C4-2B (cell line): Measurements from ENCODE around the gene COL1A1.

Experiments
- ZFX ChIP-seq: fragments of 450-650 bp; IDR thresholded peaks from 2 replicates; pipeline ENCODE4 v1.6.1; 2017
- TF ChIP-seq, protein P1 (sequence below): fragments of 450-650 bp; conservative IDR thresholded peaks from 2 replicates; pipeline ENCODE4 v1.5.1; 2017; ENCODE audit warnings: mild to moderate bottlenecking

DNA sequence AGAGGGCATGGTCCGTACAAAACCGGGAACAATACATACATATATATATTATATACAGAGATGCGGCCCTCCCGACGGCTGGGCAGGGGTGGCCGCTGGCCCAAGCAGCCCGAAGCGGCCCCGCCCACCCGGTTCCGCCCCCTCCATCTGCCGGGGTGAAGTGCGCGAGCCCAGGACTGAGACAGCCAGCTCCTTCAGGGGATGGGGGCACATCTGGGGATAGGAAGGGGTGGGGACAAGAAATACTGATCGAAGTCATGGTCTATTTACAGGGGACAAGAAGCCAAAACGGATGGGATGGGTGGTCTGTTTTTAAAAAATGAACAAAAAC is 67.7 kb downstream of the COL1A1 start:
- TF ChIP-seq, protein P1, sequence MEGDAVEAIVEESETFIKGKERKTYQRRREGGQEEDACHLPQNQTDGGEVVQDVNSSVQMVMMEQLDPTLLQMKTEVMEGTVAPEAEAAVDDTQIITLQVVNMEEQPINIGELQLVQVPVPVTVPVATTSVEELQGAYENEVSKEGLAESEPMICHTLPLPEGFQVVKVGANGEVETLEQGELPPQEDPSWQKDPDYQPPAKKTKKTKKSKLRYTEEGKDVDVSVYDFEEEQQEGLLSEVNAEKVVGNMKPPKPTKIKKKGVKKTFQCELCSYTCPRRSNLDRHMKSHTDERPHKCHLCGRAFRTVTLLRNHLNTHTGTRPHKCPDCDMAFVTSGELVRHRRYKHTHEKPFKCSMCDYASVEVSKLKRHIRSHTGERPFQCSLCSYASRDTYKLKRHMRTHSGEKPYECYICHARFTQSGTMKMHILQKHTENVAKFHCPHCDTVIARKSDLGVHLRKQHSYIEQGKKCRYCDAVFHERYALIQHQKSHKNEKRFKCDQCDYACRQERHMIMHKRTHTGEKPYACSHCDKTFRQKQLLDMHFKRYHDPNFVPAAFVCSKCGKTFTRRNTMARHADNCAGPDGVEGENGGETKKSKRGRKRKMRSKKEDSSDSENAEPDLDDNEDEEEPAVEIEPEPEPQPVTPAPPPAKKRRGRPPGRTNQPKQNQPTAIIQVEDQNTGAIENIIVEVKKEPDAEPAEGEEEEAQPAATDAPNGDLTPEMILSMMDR: no peak
- TF ChIP-seq ZFX: no peak
